OCI-LY1 (cell line): ENCODE results near the gene AQP12B.

Source experiments
- CTCF ChIP-seq: fragments of 200-600 bp; sonication (generic), shearing (Covaris generic); IDR thresholded peaks from 2 replicates; pipeline ENCODE4 v1.5.1; 2017; ENCODE audit warnings: mild to moderate bottlenecking, antibody characterized with exemption, low read length, moderate library complexity, mixed read lengths
- EZH2 ChIP-seq: fragments of 200-600 bp; sonication (generic), shearing (Covaris generic); IDR thresholded peaks from 2 replicates; pipeline ENCODE4 v1.8.0; 2017; ENCODE audit warnings: borderline replicate concordance, mixed run types, mild to moderate bottlenecking, antibody characterized with exemption, low read length, moderate library complexity, mixed read lengths

- TF ChIP-seq CTCF (no peak), EZH2 (no peak)
Measured at GRCh38 chr2:240702640-240703011, 19.9 kb upstream of the AQP12B start.
